HK-2 (cell line): ENCODE measurements around the gene FAM219B.

Source experiments
- DNase-seq: peaks from one replicate; pipeline ENCODE4 v3.0.0-alpha.2; 2018; ENCODE audit not compliant: unreplicated experiment

Gene FAM219B

GRCh38 chr15:74873036-74873755, 33.5 kb downstream of the FAM219B start, which contains the start of gene SCAMP2:
TSS of gene SCAMP2 (minus strand) at chr15:74873365. CDS start at chr15:74873255, 110 bp downstream.
- DNase-seq = peak; percentile 85

- no peak for DNase-seq
These were observed 34.0 kb downstream of the FAM219B start for GRCh38 chr15:74872702-74873035.

GRCh38 chr15:74870436-74871215, 36.0 kb downstream of the FAM219B start:
- no peak for DNase-seq

- no peak for DNase-seq
These were observed 36.8 kb downstream of the FAM219B start for GRCh38 chr15:74869726-74870407.

GRCh38 chr15:74869372-74869725, 37.3 kb downstream of the FAM219B start:
- DNase-seq = no peak

GRCh38 chr15:74868059-74868458, 38.6 kb downstream of the FAM219B start:
- DNase-seq = no peak

- no peak for DNase-seq
These were observed 39.1 kb downstream of the FAM219B start for GRCh38 chr15:74867466-74868038.

- peak; percentile 33 for DNase-seq
These were observed 40.6 kb downstream of the FAM219B start for GRCh38 chr15:74866090-74866489.

GRCh38 chr15:74865316-74865715, 41.3 kb downstream of the FAM219B start:
- no peak for DNase-seq

GRCh38 chr15:74864296-74864695, 42.4 kb downstream of the FAM219B start:
- no peak for DNase-seq

GRCh38 chr15:74863239-74864056, 43.2 kb downstream of the FAM219B start:
- peak; percentile 47 for DNase-seq

GRCh38 chr15:74858369-74858740, 48.3 kb downstream of the FAM219B start:
- no peak for DNase-seq

GRCh38 chr15:74857671-74858368, 48.8 kb downstream of the FAM219B start:
- no peak for DNase-seq

- peak; percentile 16 for DNase-seq
These were observed 49.5 kb downstream of the FAM219B start for GRCh38 chr15:74857082-74857655.

GRCh38 chr15:74856537-74856936, 50.1 kb downstream of the FAM219B start:
- DNase-seq = no peak

GRCh38 chr15:74855857-74856256, 50.8 kb downstream of the FAM219B start:
- no peak for DNase-seq

GRCh38 chr15:74854453-74855022, 52.1 kb downstream of the FAM219B start:
- DNase-seq = no peak

- no peak for DNase-seq
These were observed 54.7 kb downstream of the FAM219B start for GRCh38 chr15:74851960-74852359.

- DNase-seq = no peak
These were observed 56.3 kb downstream of the FAM219B start for GRCh38 chr15:74850393-74850792.
